Mammary epithelial cell (primary cell): ENCODE data around the gene SFTA2.

Experiments used
- CTCF ChIP-seq, 2 donors: IDR thresholded peaks in 1 of 2; conservative IDR thresholded peaks in 1 of 2; 2 replicates each; pipeline ENCODE4 v1.5.1; 2011 to 2012; ENCODE audit warnings: inconsistent platforms in 2 of 2, low read length in 2 of 2, mild to moderate bottlenecking in 2 of 2, control low read depth in 1 of 2, low read depth in 1 of 2; ENCODE audit not compliant: insufficient read depth in 1 of 2; ENCODE audit errors: extremely low read depth in 1 of 2
- EZH2 ChIP-seq: IDR thresholded peaks from 2 replicates; pipeline ENCODE4 v1.6.1; 2012; ENCODE audit warnings: low read length, inconsistent platforms, borderline replicate concordance

DNA sequence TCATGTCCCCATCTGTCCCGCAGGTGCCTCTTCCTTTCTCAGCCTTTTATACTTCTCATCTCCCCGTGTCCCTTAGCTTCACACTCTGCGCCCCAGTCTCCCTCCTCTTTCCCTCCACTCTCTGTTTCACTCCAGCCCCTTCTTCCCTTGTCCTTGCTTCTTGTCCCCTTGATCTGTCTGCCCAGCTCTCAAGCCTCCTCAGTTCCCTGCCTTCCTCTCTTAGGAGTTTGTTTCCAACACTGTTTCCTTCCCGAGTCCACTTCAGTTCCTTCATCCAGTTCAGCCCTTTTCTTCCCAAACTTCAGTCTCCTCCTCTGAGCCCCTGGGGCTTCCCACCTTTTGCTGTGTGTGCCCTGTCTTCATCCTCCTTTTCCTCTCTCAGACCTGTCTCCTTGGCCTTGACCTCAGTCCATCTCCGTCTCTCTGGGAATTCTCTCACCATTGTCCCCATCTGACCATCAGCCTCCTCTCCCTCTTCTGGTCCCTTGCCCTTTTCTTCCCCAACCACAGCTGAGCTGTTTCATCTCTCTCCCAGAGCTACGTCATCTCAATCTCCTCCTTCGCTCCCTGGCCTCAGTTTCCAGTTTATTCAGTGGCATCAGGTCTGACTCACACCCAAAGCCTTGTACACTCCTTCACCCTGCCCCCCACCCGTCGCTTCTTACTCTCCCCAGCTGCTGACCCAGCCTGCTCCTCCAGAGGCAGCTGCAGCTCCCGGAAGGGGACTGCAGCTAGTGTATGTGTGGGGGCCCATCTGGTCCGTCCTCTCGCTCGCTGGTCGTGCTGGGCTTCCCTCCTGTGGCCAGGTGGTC, 50.4 kb downstream of the SFTA2 start:
- TF ChIP-seq CTCF (conservative IDR thresholded peaks at IDR 0.05 in 1 of 2, IDR thresholded peaks at IDR 0.05 in 1 of 2; ENCODE audit: extremely low read depth in 1 of 2, insufficient read depth in 1 of 2, low read depth in 1 of 2, low read length in 2 of 2) (no peak), EZH2 (no peak)
